D341Med (cell line): ENCODE data around the gene PGK1.
A peak's percentile ranks its signal among the peaks of the same experiment; 100 is the strongest.
"Not testable (repeated sequence)": the region's sequence is repeated elsewhere in the genome, so short reads cannot be mapped to it uniquely, and the experiment has no call there.

Experiments used
- DNase-seq: peaks from one replicate; pipeline ENCODE4 v3.0.0; 2012; ENCODE audit warnings: low spot score

Gene PGK1

GRCh38 chrX:78116365-78116764, 12.3 kb downstream of the PGK1 start:
- no peak for DNase-seq

DNA sequence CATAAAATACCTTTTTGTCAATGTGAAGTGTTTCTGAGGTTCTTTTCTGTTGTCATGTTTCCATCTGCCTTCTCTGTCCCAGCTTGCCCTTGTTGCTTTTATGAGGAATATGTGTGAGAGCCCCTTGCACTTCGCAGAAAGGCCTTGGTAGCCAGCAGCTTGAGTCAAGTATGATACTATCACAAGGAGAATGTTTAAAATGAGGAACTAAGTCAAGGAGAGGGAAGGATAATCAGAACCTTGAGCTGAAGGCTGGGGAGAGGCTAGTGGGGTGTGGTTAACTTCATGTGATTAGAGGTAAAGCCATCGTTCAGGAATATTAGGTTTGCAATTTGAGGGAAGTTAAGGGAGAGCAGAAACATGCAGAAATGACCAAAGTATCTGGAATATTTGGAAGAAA, 12.7 kb downstream of the PGK1 start:
- DNase-seq = no peak

GRCh38 chrX:78118628-78119027, 14.6 kb downstream of the PGK1 start:
- DNase-seq = no peak

DNA sequence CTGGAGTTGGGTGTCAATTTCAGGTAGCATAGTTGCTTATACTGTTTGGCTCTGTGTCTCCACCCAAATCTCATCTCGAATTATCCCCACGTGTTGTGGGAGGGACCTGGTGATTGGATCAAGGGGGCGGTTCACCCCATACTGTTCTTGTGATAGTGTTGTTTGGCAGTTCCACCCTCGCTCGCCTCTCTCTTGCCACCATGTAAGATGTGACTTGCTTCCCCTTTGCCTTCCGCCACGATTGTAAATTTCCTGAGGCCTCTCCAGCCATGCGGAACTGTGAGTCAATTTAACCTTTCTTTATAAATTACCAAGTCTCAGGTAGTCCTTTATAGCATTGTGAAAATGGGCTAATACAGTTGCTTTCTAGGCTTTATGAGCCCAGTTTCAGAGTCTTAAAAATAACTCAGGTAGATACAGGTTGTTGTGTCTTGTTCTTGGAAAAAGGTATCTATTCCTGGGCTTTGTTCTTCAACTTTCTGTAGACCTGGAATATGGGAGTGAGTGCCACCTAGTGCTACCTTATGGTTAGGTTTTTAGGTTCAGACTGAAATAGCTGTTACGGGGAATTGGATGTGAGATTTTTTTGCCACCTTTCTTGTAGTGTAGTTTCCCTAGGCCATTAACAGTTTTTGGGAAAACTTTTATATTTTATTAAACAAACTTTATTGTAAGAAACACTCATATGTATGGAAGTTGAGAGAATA, 15.6 kb downstream of the PGK1 start:
- DNase-seq = peak; percentile 13

GRCh38 chrX:78123190-78123589, 19.1 kb downstream of the PGK1 start:
- DNase-seq = no peak

DNA sequence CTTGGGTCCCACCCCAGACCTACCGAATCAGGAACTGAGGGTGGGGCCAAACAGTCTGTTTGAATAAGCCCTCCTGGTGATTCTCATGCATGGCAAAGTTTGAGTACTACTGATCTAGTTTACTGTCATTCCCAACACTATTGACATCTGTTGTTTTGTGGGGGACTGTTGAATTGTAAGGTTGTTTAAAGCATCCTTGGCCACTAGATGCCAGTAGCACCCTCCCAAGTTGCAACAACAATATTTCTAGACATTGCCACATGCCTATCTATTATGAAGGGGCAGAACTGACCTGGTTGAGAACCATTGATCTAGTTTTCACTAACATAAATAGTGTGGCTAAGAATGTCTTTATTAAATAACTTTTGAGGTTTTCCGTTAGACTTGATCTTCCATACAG, 20.3 kb downstream of the PGK1 start:
- DNase-seq = peak; percentile 18

GRCh38 chrX:78125148-78125547, 21.1 kb downstream of the PGK1 start:
- DNase-seq = no peak

DNA sequence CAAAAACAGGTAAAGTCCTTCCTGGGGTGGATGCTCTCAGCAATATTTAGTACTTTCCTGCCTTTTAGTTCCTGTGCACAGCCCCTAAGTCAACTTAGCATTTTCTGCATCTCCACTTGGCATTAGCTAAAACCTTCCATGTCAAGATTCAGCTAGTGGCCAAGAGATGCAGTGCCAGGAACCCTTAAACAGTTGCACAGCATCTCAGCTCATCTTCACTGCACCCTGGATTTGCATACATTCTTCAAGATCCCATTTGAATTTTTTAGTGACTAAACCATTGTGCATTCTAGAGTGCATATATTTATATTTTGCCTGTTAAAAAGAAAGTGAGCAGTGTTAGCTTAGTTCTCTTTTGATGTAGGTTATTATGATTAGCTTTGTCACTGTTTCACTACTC, 21.7 kb downstream of the PGK1 start:
- not testable (repeated sequence) for DNase-seq

- DNase-seq = no peak
Observed at GRCh38 chrX:78129714-78130113, 25.7 kb downstream of the PGK1 start.

DNA sequence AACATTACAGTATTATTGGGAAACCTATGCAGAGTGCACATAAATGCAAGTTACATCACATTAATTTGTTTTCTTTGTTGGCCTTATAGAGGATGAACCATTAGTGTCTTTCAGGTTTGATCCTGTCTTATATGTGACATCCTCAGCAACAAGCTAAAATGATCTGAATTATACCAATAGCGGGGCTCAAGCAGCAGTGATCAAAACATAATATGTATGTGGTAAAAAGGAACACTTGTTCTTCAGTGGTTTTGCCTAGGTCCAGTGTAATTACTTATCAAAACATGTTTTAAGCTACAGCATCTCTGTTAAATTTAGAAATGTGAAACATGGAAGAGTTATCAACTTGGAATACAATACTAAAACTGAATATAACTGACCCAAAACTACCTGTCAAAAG, 26.3 kb downstream of the PGK1 start:
- DNase-seq = no peak

- DNase-seq = no peak
Observed at GRCh38 chrX:78131117-78131516, 27.1 kb downstream of the PGK1 start.

DNA sequence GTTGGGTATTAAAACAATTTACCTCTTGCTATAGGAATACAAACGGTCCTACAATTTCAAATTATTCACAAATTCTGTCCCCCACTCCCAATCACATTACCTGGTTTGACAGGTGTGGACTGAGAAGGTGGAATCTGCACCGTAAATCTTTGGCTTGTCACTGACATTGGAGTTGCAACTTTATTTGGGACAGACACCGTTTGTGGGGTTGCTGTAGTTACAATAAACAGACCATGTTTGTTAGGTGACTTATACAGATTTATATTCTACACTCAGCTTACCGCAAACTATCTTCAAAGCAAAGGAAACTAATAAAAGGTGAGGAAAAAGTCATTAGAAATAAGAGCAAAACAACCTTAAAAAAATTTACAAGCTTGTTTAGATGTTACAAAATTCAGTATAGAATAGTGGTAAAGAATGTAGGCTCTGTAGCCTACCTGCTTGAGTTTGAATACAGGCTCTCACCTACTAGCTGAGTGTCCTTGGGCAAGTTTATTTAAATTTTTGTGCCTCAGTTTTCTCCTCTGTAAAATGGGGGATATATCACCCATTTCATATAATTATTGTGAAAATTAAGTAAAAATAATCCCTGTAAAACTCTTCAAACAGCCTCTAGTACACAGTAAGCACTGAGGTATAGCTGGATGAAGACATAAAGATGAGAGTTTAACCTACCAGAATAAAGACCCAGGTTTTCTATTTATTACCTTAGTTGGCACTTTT, 29.4 kb downstream of the PGK1 start:
- DNase-seq = no peak

DNA sequence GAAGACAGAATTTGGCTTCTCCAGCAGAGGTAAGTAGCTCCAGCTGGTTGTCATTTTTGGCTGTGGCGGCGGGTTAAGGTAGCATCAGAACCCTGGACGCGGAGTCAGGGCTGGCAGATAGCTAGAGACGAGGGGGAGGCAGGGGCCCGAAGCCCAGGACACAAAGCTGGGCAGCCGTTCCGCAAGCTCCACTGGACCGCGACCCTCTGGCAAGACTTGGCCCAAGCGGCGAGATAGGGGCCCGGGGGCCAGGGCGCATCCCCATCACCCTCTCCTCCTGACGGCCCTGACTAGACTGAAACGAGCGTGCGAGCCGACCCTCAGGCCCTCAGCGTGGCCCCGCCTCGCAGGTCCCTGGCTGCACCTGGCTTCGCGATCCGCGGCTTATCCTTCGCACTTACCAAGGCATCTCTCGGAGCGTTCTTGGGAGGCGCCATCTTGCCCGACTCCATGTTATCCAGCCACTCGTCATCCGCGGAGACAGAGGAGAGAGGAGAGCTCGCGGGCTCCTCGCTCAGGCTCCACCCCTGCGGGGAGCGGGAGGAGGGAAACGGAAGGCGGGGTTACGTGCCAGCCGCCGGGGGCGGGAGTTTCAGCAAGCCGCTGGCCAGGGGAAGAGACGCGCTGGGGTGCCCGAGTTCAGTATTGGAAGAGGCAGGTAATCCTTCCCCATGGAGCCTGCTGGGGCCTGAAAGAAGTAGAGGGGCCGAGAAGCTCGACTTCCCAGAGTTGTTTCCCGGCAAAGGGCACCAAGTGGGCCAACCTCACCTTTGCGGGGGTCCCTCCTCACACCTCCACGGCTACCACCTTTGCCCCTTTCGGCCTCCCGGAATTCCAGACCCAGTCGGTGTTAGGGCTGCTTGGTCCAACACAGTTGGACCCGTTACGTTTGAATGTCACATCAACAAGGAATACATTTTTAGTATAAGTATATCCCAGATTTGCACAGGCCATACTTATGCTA, 35.4 kb downstream of the PGK1 start, which contains the start of gene TAF9B:
Gene TAF9B (minus strand): TSS at position 491 of the 964 bp plus-strand sequence. CDS start 39 bp downstream, at position 452.
- DNase-seq = peak; percentile 89

DNA sequence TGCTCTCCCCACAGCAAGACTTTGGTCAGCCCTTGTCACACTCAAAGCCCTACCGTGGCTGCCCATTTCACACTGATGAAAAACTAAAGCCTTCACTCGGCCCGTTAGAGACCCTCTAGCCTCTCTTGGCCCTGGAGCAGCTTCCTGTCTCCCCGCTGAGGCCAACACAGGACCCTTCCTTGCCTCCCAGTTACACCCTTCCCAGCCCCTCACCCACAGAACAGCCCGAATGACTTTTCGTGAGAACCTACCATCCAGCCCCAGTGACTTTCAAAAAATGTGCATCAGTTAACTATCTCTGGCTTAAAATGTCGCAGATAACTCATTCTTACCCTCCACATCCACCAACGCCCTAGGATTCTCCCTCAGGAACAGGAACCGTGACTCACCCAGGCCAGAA, 36.2 kb downstream of the PGK1 start:
- DNase-seq = peak; percentile 13

DNA sequence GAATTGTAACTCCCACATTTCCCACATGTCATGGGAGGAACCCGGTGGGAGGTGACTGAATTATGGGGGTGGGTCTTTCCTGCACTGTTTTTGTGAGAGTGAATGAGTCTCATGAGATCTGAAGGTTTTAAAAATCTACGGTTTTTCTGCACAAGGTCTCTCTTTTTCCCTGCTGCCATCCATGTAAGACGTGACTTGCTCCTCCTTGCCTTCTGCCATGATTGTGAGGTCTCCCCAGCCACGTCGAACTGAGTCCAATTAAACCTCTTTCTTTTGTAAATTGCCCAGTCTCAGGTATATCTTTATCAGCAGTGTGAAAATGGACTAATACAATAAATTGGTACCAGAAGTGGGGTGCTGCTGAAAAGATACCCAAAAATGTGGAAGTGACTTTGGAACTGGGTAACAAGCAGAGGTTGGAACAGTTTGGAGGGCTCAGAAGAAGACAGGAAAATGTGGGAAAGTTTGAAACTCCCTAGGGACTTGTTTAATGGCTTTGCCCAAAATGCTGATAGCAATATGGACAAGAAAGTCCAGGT, 43.0 kb downstream of the PGK1 start:
- not testable (repeated sequence) for DNase-seq

DNA sequence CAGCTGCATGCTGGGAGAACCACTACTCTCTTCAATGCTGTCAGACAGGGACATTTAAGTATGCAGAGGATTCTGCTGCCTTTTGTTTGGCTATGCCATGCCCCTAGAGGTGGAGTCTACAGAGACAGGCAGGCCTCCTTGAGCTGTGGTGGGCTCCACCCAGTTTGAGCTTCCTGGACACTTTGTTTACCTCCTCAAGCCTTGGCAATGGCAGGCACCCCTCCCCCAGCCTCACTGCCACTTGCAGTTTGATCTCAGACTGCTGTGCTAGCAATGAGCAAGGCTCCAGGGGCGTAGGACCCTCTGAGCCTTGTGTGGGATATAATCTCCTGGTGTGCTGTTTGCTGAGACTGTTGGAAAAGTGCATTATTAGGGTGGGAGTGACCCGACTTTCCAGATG, 53.3 kb downstream of the PGK1 start:
- DNase-seq = not testable (repeated sequence)

DNA sequence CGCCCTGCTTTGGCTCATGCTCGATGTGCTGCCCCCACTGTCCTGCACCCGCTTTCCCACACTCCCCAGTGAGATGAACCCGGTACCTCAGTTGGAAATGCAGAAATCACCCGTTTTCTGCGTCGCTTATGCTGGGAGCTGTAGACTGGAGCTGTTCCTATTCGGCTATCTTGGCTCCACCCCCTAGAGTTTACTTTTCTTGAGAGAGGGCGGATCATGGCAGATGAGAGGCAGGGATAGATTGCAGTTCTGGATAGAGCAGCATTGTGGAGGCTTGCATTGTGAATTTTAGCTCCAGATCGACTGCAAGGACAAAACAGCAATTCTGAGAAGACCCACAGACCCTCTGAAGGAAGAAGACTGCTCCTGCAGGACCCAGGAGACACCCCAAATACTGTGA, 53.8 kb downstream of the PGK1 start:
- DNase-seq = not testable (repeated sequence)

DNA sequence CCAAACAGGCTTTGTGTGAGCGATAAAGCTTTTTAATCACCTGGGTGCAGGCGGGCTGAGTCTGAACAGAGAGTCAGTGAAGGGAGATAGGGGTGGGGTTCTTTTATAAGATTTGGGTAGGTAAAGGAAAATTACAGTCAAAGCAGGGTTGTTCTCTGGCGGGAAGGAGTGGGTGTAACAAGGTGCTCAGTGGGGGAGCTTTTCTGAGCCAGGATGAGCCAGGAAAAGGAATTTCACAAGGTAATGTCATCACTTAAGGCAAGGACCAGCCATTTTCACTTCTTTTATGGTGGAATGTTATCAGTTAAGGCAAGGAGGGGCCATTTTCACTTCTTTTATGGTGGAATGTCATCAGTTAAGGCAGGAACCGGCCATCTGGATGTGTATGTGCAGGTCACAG, 56.7 kb downstream of the PGK1 start:
- DNase-seq = not testable (repeated sequence)

DNA sequence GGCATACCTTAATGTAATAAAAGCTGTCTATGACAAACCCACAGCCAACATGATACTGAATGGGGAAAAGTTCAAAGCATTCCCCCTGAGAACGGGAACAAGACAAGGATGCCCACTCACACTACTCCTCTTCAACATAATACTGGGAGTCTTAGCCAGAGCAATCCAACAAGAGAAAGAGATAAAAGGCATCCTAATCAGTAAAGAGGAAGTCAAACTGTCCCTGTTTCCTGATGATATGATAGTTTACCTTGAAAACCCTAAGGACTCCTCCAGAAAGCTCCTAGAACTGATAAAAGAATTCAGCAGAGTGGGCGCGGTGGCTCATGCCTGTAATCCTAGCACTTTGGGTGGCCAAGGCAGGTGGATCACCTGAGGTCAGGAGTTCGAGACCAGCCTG, 59.1 kb downstream of the PGK1 start:
- DNase-seq = not testable (repeated sequence)

DNA sequence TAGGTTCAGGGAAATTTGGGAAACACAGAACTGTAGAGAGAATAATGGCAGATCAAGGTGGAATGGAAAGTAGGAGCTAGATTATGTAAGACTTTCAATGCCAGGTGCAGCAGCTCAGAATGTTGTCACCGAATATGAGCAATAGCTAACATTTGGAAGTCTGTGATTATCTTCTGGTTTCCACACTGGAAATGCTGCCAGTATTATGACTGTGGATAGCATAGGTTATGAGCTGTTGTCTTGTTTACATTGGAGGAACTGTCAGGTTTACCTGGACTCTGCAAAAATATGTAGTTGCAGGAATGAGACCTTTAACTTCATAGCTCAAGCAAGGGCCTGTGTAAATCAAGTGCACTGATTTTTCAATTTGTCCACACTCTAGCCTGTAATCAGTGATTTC, 61.4 kb downstream of the PGK1 start:
- no peak for DNase-seq

DNA sequence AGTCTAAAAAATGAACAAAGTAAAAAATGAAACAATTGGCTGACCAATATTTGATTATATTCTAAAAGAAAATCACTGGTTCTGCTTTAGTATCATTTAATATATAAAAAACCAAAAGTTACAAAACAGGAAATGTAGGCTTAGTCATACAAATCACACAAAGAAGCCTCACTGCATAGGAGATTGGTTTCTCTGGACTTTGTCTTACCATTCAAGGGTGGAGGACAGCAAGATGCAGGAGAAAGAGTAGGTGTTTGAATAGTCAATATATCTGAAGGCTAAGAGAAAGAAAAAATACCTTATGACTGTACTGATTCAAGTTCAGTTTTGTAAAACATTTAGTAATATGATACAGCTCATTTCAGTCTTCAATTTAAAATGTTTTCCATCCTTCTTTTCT, 64.0 kb downstream of the PGK1 start:
- no peak for DNase-seq
